Left lobe of liver (tissue), 2 donors: ENCODE data around the gene ATP11A. TPM values are rescaled to one million over a fixed set of nuclear protein-coding genes. Genes with fewer than 3 reads are reported as not detected.
"Not testable (repeated sequence)": the region's sequence is repeated elsewhere in the genome, so short reads cannot be mapped to it uniquely, and the experiment has no call there.

Experiments used
- ATAC-seq: fragments of 200-7000 bp; cut with Tn5 transposase; one replicate; pipeline ENCODE4 v1.9.1; 2020; ENCODE audit warnings: mild to moderate bottlenecking, moderate library complexity
- DNase-seq: peaks from one replicate; pipeline ENCODE4 v3.0.0-alpha.2; 2020; ENCODE audit warnings: low spot score
- total RNA-seq: library from RNA; stranded (reverse); gene quantifications from one replicate; pipeline ENCODE4 v1.2.1, GENCODE V29; 2021
- donor health status: DM: no; HTN: no; CAD: no; lungs with moderate emphysema.
- donor health status: DM: no; HTN: yes; CAD: no.

The ATP11A gene
- total RNA-seq, 1 donor from 2014 or later: 36.0 TPM

- DNase-seq (no peak), ATAC-seq (no peak)
Observed at GRCh38 chr13:112833551-112834257, 143.9 kb downstream of the ATP11A start.

DNA sequence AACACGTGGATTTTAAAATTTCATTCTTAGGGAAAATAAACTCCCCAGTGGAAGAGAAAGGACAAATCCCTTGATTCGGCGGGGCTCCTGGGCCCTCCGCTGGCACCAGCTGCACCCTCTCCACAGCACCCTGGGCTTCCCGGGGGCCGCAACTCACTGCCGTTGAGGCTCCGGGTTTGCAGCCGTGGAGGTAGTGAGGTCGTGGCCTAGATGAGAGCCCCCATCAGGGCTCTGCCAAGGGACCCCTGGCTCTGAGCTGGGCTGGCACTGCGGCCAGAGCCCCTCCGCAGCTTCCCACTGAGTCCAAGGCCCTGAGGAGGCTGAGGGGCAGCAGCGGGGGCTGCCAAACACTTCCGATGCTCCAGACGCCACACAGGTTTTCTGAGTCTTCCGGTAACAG lies 145.5 kb downstream of the ATP11A start:
- ATAC-seq: no peak
- DNase-seq: no peak

DNA sequence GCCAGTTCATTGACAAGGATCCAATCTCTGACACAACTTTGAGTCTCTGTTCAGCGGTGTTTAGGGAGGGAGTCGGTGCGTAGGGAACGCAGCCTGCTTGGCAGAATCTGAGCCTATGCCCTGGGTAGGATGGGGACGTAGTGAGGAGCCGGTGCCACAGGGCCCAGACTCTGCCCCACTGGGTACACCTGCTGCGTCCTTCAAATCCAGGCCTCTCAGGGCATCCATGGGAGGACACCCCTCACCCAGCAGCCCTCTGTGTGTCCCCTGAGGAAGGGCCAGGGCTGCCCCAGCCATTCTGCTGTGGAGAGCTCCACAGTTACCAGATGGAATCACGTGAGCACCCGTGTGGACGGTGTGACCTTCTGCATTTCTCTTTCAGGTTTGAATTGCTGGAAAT lies 146.0 kb downstream of the ATP11A start:
- no peak for DNase-seq

DNA sequence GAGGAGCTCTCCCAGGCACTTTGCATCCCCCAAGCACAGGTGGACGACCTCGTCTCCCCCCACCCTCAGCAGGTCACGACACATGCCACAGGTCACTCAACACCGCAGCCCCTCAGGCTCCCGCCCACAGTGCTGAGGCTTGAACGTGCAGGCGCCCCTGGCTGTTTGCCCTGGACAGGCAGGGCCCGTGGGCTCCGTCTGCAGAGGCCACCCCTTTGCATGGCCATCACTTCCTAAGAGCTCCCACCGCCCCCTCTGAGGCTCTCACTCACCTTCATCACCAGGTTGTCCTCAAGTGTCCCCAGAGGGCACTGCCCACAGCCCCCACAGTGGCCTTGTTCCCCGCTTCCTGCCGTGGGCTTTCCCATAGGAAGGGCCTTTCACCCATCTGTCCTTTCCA lies 147.1 kb downstream of the ATP11A start:
- DNase-seq: no peak
- ATAC-seq: no peak

More for the DNA sequence above, 146.0 kb downstream of the ATP11A start:
- ATAC-seq: no peak

- DNase-seq (no peak), ATAC-seq (no peak)
Observed at GRCh38 chr13:112837371-112838037, 147.7 kb downstream of the ATP11A start.

GRCh38 chr13:112838038-112838841 lies 148.4 kb downstream of the ATP11A start:
- ATAC-seq: no peak
- DNase-seq: no peak

GRCh38 chr13:112838842-112839117 lies 148.9 kb downstream of the ATP11A start:
- DNase-seq (no peak), ATAC-seq (no peak)

- DNase-seq: no peak
- ATAC-seq: no peak
Observed at GRCh38 chr13:112839356-112840105, 149.7 kb downstream of the ATP11A start.

DNA sequence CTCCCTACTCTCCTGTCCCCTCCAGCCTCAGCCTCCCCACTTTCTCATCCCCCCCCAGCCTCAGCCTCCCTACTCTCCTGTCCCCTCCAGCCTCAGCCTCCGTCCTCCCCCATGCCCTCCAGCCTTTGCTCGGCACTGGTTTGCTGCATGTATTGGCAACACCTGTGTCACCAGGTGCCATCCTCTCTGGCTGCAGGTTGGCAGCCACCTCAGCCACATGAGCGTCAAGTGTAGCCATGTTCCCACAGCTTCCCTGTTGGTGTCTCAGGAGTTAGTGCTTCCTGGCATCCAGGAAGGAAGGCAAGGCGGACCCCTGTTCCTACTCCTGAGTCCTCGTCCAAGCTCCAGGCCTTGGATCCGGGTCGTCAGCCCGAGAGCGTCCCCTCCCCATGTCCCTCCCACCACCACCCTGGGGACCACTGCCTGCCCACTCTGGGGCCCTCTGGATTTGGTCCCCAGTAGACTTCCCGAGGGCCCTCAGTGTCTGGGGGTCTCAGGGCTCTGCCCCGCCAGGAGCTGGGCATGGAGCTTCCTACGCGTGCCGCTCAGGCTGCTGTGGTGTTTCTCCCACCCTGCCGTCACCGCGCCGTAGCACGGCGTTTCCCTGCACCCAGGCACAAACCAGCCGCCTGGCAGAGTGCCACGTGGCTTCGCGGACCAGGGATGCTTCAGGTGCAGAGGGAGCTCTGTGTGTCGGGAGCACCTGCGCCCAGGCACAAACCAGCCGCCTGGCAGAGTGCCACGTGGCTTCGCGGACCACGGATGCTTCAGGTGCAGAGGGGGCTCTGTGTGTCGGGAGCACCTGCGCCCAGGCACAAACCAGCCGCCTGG lies 150.8 kb downstream of the ATP11A start:
- DNase-seq (no peak), ATAC-seq (no peak)

DNA sequence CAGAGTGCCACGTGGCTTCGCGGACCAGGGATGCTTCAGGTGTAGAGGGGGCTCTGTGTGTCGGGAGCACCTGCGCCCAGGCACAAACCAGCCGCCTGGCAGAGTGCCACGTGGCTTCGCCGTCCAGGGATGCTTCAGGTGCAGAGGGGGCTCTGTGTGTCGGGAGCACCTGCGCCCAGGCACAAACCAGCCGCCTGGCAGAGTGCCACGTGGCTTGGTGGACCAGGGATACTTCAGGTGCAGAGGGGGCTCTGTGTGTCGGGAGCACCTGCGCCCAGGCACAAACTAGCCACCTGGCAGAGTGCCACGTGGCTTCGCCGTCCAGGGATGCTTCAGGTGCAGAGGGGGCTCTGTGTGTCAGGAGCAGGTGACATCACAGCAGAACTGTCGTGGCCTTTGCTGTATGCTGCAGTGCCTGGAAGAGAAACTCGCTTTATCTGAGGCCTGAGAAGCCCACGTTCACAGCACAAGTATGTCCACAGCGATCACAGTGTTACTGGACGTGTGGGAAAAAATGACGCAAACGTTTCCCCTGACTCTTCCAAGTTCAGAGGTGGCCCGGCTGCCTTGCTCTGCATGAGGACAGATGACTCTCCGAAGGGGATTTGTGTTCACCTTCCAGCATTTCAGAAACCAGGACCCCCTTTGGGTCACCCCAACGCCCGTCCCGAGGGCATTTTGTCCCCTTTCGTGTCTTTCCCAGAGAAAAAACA lies 151.6 kb downstream of the ATP11A start:
- not testable (repeated sequence) for DNase-seq, ATAC-seq

DNA sequence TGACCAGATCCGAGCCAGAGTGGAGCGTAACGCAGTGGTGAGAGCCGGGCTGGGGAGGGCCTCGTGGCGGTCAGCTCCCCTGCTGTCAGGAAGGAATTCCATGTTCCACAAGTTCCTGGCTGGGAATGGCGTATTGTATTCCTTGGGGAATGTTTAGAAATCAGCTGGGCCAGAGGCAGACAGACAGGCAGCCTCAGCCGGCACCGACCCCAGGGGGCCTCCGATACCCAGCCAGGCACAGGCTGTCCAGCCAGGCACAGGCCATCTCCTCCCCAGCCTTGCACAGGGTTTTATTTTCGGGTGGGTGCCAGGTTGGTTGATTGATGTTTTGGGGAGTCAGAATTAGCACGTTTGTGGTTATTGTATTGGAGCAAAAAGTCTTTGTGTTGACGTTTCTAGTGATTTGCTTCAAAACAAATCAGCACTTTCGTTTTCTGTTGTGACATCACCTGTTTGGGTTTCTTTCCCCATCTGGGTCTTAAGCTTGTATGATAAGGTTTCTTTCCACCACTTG lies 152.6 kb downstream of the ATP11A start:
- ATAC-seq: no peak
- no peak for DNase-seq

- ATAC-seq: no peak
- DNase-seq: no peak
Observed at GRCh38 chr13:112842931-112843391, 153.1 kb downstream of the ATP11A start.

DNA sequence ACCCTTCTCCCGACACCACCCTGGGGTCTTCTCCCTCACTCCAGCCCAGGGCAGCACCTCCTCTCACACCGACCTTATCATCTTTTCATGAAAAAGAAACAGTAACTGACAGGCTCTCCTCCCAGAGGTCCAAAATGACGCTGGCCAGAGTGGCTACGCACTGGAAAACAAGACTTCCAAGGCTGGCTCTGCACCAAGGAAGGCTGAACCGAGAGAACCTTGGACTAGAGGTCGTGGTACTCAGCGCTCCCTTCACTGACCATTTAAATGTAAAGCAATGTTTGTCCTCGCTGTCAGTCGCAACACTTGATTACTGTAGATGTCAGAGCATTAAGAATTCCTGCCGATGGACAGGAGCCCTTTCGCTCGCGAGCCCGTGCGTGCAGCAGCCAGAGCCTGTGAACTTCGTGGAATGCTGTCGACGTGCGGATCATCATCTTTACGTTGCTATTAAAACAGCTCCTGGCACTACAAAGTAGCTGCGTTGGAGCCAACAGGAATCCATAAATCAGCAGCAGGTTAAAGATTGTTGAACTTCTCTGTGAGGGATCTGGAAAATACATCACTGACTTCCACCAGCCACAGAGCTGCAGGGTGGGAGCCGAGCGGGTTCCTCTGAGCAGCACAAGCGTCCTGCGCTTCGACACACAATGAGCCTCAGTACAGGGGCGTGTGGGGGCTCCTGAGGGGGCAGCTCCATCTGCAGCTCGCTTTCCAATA lies 153.7 kb downstream of the ATP11A start:
- ATAC-seq: peak; percentile 38

DNA sequence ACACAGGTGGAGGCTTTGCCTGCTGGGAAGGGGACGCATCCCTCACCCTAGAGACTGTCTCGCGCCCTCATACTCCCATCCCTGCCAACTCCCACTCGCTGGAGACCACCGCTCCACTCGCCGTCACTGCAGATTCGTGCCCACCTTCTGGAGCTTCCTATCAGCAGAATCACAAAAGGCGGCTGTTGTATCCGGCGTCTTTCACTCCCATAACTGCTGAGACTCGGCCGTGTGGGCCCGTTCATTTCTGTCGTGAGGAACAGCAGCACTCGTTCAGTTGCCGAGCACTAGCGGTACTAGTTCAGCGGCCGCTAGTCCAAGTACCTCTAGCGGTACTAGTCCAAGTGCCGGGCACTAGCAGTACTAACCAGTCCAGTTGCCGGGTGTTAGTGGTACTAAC lies 154.6 kb downstream of the ATP11A start:
- ATAC-seq (no peak), DNase-seq (no peak)

More for the DNA sequence above, 153.7 kb downstream of the ATP11A start:
- DNase-seq: no peak

GRCh38 chr13:112844879-112845278 lies 155.0 kb downstream of the ATP11A start:
- no peak for ATAC-seq
- DNase-seq: no peak

DNA sequence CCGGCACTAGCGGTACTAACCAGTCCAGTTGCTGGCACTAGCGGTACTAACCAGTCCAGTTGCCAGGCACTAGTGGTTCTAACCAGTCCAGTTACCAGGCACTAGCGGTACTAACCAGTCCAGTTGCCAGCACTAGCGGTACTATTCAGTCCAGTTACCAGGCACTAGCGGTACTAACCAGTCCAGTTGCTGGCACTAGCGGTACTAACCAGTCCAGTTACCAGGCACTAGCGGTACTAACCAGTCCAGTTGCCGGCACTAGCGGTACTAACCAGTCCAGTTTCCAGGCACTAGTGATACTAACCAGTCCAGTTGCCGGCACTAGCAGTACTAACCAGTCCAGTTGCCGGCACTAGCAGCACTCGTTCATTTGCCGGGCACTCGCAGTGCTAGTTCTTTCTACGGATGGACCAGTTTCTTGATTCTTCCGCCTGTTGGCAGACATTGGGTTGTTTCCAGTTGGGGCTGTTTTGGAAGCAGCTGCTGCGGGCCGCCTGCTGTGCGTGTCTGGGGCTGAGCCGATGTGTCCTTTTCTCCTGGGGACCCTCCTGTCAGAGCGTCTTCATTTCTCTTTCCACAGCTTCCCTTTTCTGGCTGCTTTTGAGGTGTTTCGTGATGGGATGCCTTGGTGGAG lies 155.8 kb downstream of the ATP11A start:
- ATAC-seq: no peak
- DNase-seq: no peak

GRCh38 chr13:112846411-112847115 lies 156.7 kb downstream of the ATP11A start:
- ATAC-seq: no peak
- DNase-seq: no peak

DNA sequence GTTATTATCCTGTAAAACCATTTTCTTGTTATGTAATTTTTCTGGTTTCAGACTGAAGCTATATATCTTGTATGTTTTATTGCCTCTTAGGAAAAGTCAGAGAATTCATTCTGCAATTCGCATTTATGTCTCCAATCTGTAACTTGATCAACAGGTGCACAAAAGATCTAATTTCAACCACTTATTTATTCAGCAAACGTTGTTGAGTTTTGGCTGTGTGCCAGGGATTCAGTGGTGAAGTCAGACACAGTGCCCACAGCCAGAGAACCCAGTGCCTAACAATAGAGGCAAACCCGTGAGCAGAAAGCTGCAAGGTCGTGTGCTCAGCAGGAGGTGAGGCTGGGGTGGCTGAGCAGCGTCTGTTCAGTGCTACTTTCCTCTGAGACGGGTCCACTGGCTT lies 159.7 kb downstream of the ATP11A start:
- DNase-seq (no peak), ATAC-seq (no peak)
